Neural cell (in vitro differentiated cells): ENCODE measurements around the gene TBX15.

Experiments used
- CTCF ChIP-seq: fragments of 450-650 bp; IDR thresholded peaks from 2 replicates; pipeline ENCODE4 v1.5.1; 2014; ENCODE audit warnings: antibody characterized with exemption, mild to moderate bottlenecking, moderate library complexity; ENCODE audit not compliant: poor library complexity, severe bottlenecking
- POLR2AphosphoS5 ChIP-seq: IDR thresholded peaks from 2 replicates; pipeline ENCODE4 v1.6.1; 2012

DNA sequence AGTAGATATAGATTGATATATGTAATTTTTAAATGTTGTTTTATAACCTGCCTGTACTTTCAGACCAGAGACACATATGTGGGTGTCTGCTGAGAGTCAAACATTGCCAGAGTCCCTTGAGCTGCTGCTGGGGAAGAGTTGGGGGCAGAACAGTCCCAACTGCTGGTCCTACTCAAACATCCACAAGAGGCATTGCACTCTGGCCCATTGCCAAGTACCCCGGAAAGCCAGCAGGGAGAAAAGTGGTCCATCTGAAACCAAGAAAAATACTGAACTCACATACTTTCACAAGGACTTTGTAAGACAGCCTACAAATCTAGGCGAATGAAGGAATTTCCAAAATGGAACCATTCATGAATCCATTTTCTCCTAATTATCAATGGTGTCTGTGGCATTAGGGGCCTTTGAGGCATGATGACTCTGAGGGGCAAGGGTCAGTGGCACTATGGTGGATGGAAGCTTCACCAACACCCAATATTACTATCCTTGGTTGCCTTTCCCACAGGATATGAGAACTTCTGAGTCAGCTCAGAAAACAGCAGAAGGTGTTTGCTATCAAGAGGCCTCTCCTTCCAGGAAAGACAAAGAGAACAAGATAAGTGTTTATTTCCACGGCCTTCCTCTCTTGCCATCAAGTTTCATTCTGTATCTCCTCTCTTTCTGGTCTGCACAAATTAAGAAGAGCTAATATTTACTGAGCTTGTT lies 7.3 kb upstream of the TBX15 start:
- TF ChIP-seq CTCF: no peak
- TF ChIP-seq POLR2AphosphoS5: no peak
